ENCODE results near the gene PGAM5.
"Not testable (repeated sequence)": the region's sequence is repeated elsewhere in the genome, so short reads cannot be mapped to it uniquely, and the experiment has no call there.

PGAM5 gene

GRCh38 chr12:132690112-132690511 is 20.5 kb upstream of the PGAM5 start:
- no peak for DNase-seq

- not testable (repeated sequence) for DNase-seq
Observed at GRCh38 chr12:132692030-132692429, 18.6 kb upstream of the PGAM5 start.

- DNase-seq: not testable (repeated sequence)
Observed at GRCh38 chr12:132694888-132695287, 15.8 kb upstream of the PGAM5 start.

GRCh38 chr12:132695431-132695830 is 15.2 kb upstream of the PGAM5 start:
- no peak for DNase-seq

GRCh38 chr12:132698341-132698740 is 12.3 kb upstream of the PGAM5 start:
- no peak for DNase-seq

- DNase-seq: no peak
Observed at GRCh38 chr12:132700212-132700822, 10.3 kb upstream of the PGAM5 start.

GRCh38 chr12:132702640-132703039 is 8.0 kb upstream of the PGAM5 start:
- DNase-seq: no peak

GRCh38 chr12:132703641-132704040 is 7.0 kb upstream of the PGAM5 start:
- DNase-seq: no peak

GRCh38 chr12:132707241-132707640 is 3.4 kb upstream of the PGAM5 start:
- no peak for DNase-seq

- DNase-seq: no peak
Observed at GRCh38 chr12:132708150-132708549, 2.5 kb upstream of the PGAM5 start.

GRCh38 chr12:132710043-132710404 is 618 bp upstream of the PGAM5 start:
- DNase-seq: no peak

GRCh38 chr12:132711080-132711843 is 620 bp downstream of the PGAM5 start:
- DNase-seq: no peak

- DNase-seq: no peak
Observed at GRCh38 chr12:132713123-132713522, 2.5 kb downstream of the PGAM5 start.

- DNase-seq: no peak
Observed at GRCh38 chr12:132715874-132716273, 5.2 kb downstream of the PGAM5 start.

GRCh38 chr12:132716356-132716755 is 5.7 kb downstream of the PGAM5 start:
- DNase-seq: no peak

- DNase-seq: no peak
Observed at GRCh38 chr12:132717011-132717410, 6.4 kb downstream of the PGAM5 start.

GRCh38 chr12:132717531-132718387 is 7.1 kb downstream of the PGAM5 start:
- DNase-seq: no peak

- no peak for DNase-seq
Observed at GRCh38 chr12:132718644-132719043, 8.0 kb downstream of the PGAM5 start.

GRCh38 chr12:132719141-132719953 is 8.7 kb downstream of the PGAM5 start:
- no peak for DNase-seq

- DNase-seq: no peak
Observed at GRCh38 chr12:132719954-132720324, 9.3 kb downstream of the PGAM5 start.

- DNase-seq: no peak
Observed at GRCh38 chr12:132720606-132721345, 10.1 kb downstream of the PGAM5 start.
